Thoracic aorta (tissue), 2 donors: Measurements from ENCODE around the gene CEP89. TPM values are rescaled to one million over a fixed set of nuclear protein-coding genes. Genes with fewer than 3 reads are reported as not detected.

ENCODE experiments used
- ATAC-seq: fragments of 150-250 bp; one replicate; pipeline ENCODE4 v1.8.0; 2017; ENCODE audit warnings: low read depth; ENCODE audit not compliant: insufficient number of reproducible peaks, low FRiP score
- DNase-seq: peaks from one replicate; pipeline ENCODE4 v3.0.0-alpha.2; 2020; ENCODE audit warnings: low spot score
- H3K27ac ChIP-seq, 2 donors: fragments of 200-600 bp; sonication (generic); 1 replicate in 1 of 2; 2 replicates in 1 of 2; pipeline ENCODE4 v1.5.1; 2016; ENCODE audit warnings: mild to moderate bottlenecking in 2 of 2, moderate library complexity in 2 of 2
- H3K27me3 ChIP-seq: fragments of 200-600 bp; sonication (generic); replicated peaks from 2 replicates; pipeline ENCODE4 v1.6.0; 2016; ENCODE audit warnings: mild to moderate bottlenecking; ENCODE audit not compliant: insufficient read depth
- H3K36me3 ChIP-seq: fragments of 200-600 bp; sonication (generic); one replicate; pipeline ENCODE4 v1.5.1; 2016
- H3K4me1 ChIP-seq, 2 donors: fragments of 200-600 bp; sonication (generic); 1 replicate in 1 of 2; 2 replicates in 1 of 2; pipeline versions ENCODE4 v1.5.1 to v1.6.0; 2016; ENCODE audit warnings: low read depth in 2 of 2, mild to moderate bottlenecking in 1 of 2; ENCODE audit not compliant: control insufficient read depth in 1 of 2
- H3K4me3 ChIP-seq: fragments of 200-600 bp; sonication (generic); 2 replicates; pipeline ENCODE4 v1.5.1; 2016; ENCODE audit warnings: mild to moderate bottlenecking
- H3K9me3 ChIP-seq: fragments of 200-600 bp; sonication (generic); 2 replicates; pipeline ENCODE4 v1.5.1; 2016
- total RNA-seq, 2 donors: library from RNA; depleted of rRNA; stranded (reverse); fragments of >200 nt; gene quantifications; one replicate each; pipeline versions ENCODE4 v1.1.0 to v1.2.3, GENCODE V29; 2016
- TF ChIP-seq, protein P1 (sequence below): fragments of 200-600 bp; sonication (generic); IDR thresholded peaks from one replicate; pipeline ENCODE4 v1.5.1; 2019; ENCODE audit warnings: antibody characterized with exemption

CEP89 gene
- total RNA-seq, 2 donors from 2014 or later: 20.5 to 26.1 TPM

GRCh38 chr19:32864318-32865007 is 107.3 kb downstream of the CEP89 start:
- H3K4me3 ChIP-seq: no peak overlapping the region
- ATAC-seq (no peak), DNase-seq (no peak)
- TF ChIP-seq, protein P1, sequence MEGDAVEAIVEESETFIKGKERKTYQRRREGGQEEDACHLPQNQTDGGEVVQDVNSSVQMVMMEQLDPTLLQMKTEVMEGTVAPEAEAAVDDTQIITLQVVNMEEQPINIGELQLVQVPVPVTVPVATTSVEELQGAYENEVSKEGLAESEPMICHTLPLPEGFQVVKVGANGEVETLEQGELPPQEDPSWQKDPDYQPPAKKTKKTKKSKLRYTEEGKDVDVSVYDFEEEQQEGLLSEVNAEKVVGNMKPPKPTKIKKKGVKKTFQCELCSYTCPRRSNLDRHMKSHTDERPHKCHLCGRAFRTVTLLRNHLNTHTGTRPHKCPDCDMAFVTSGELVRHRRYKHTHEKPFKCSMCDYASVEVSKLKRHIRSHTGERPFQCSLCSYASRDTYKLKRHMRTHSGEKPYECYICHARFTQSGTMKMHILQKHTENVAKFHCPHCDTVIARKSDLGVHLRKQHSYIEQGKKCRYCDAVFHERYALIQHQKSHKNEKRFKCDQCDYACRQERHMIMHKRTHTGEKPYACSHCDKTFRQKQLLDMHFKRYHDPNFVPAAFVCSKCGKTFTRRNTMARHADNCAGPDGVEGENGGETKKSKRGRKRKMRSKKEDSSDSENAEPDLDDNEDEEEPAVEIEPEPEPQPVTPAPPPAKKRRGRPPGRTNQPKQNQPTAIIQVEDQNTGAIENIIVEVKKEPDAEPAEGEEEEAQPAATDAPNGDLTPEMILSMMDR: no peak
- no peak overlapping the region for H3K27ac ChIP-seq
- H3K27me3 ChIP-seq: no peaks in the 10 kb centered on the region
- H3K4me1 ChIP-seq: no peaks in the 10 kb centered on the region
- no peaks in the 10 kb centered on the region for H3K9me3 ChIP-seq
- no peaks in the 10 kb centered on the region for H3K36me3 ChIP-seq

DNA sequence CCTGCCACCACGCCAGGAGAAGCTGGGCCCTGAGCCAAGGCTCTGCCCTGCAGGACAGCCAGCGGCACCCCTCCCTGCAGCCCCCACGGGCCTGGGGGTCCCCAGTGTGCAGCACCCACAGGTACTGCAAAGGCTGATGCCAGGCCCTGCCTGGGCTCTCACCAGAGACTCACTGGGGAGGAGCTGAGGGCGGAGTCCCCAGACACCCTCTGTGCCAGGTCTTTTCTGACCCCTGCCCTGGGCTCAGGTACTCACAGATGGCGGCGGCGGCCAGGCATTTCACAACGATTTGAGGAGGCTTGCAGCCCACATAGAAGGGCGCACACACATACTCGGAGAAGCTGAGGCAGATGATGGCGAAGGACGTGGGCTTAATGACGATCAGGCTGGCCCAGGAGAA is 107.9 kb downstream of the CEP89 start:
- no peak for ATAC-seq
- TF ChIP-seq, protein P1: no peak
- no peaks in the 10 kb centered on the region for H3K9me3 ChIP-seq
- H3K36me3 ChIP-seq: no peaks in the 10 kb centered on the region
- no peaks in the 10 kb centered on the region for H3K4me1 ChIP-seq
- H3K27me3 ChIP-seq: no peaks in the 10 kb centered on the region
- H3K4me3 ChIP-seq: no peak overlapping the region
- H3K27ac ChIP-seq: no peak overlapping the region
- DNase-seq: no peak

DNA sequence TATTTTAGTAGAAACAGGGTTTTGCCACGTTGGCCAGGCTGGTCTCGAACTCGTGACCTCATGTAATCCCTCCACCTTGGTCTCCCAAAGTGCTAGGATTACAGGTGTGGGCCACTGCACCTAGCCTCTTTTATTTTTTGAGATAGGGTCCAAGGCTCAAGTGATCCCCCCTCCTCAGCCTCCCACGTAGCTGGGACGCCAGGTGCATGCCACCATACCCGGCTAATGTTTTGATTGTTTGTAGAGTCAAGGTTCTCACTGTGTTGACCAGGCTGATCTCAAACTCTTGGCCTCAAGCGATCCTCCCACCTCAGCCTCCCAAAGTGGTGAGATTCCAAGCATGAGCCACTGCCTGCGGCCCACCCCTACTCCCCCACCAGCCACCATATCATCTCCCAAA is 108.5 kb downstream of the CEP89 start:
- ATAC-seq: no peak
- H3K4me1 ChIP-seq: no peaks in the 10 kb centered on the region
- H3K36me3 ChIP-seq: no peaks in the 10 kb centered on the region
- H3K4me3 ChIP-seq: no peak overlapping the region
- no peaks in the 10 kb centered on the region for H3K27me3 ChIP-seq
- H3K27ac ChIP-seq: no peak overlapping the region
- no peak for DNase-seq
- no peaks in the 10 kb centered on the region for H3K9me3 ChIP-seq
- TF ChIP-seq, protein P1: no peak

GRCh38 chr19:32862741-32863140 is 109.0 kb downstream of the CEP89 start:
- H3K9me3 ChIP-seq: no peaks in the 10 kb centered on the region
- no peak for DNase-seq
- H3K36me3 ChIP-seq: no peaks in the 10 kb centered on the region
- ATAC-seq: no peak
- no peak overlapping the region for H3K4me3 ChIP-seq
- H3K27me3 ChIP-seq: no peaks in the 10 kb centered on the region
- TF ChIP-seq, protein P1: no peak
- H3K27ac ChIP-seq: no peak overlapping the region
- no peaks in the 10 kb centered on the region for H3K4me1 ChIP-seq

DNA sequence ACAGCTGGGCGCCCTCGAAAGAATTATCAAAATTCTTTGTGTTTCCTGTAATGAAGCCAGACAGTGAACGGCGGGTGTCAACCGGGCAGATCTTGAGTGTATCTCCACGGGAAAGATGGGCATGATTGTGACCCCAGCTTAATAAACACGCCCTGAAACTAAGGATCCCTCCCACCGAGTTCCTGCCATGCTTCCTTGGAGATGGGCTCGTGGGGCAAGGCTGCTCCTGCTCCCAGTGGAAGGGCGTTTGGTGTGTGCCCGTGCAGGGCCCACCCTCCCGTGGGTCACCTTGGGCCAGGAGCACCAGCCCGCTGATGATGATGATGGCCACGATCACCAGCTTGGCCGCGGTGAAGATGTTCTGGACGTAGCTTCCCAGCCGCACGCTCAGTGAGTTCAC is 109.6 kb downstream of the CEP89 start:
- TF ChIP-seq, protein P1: no peak
- no peak for ATAC-seq
- no peaks in the 10 kb centered on the region for H3K36me3 ChIP-seq
- H3K4me1 ChIP-seq: no peaks in the 10 kb centered on the region
- no peaks in the 10 kb centered on the region for H3K9me3 ChIP-seq
- H3K27me3 ChIP-seq: no peaks in the 10 kb centered on the region
- no peak overlapping the region for H3K27ac ChIP-seq
- DNase-seq: no peak
- no peak overlapping the region for H3K4me3 ChIP-seq
